Neural progenitor cell (in vitro differentiated cells): ENCODE data around the gene ZSCAN32. TPM values are rescaled to one million over a fixed set of nuclear protein-coding genes. Genes with fewer than 3 reads are reported as not detected.

Source experiments
- DNase-seq: peaks from one replicate; pipeline ENCODE4 v3.0.0-alpha.2; 2016; ENCODE audit warnings: low spot score
- H2AFZ ChIP-seq: fragments of 200-600 bp; sonication (generic); replicated peaks from 2 replicates; pipeline ENCODE4 v1.6.1; 2016; ENCODE audit warnings: antibody characterized with exemption
- H3F3A ChIP-seq: fragments of 200-600 bp; sonication (generic); 2 replicates; pipeline ENCODE4 v1.6.1; 2016; ENCODE audit warnings: antibody characterized with exemption, low read depth
- H3K27ac ChIP-seq: fragments of 200-600 bp; sonication (generic); 2 replicates; pipeline ENCODE4 v1.5.1; 2016; ENCODE audit warnings: mild to moderate bottlenecking
- H3K27me3 ChIP-seq: fragments of 200-600 bp; sonication (generic); 2 replicates; pipeline ENCODE4 v1.6.1; 2016; ENCODE audit warnings: mild to moderate bottlenecking, moderate library complexity
- H3K36me3 ChIP-seq: fragments of 200-600 bp; sonication (generic); 2 replicates; pipeline ENCODE4 v1.5.1; 2016
- H3K4me1 ChIP-seq: fragments of 200-600 bp; sonication (generic); 2 replicates; pipeline ENCODE4 v1.6.1; 2016; ENCODE audit warnings: mixed run types
- H3K4me2 ChIP-seq: fragments of 200-600 bp; sonication (generic); 2 replicates; pipeline ENCODE4 v1.6.1; 2016
- H3K4me3 ChIP-seq: fragments of 200-600 bp; sonication (generic); 2 replicates; pipeline ENCODE4 v1.5.1; 2016
- H3K79me2 ChIP-seq: fragments of 200-600 bp; sonication (generic); 2 replicates; pipeline ENCODE4 v1.6.1; 2016; ENCODE audit warnings: low read depth
- H3K9ac ChIP-seq: fragments of 200-600 bp; sonication (generic); 2 replicates; pipeline ENCODE4 v1.6.1; 2016
- H3K9me3 ChIP-seq: fragments of 200-600 bp; sonication (generic); 2 replicates; pipeline ENCODE4 v1.5.1; 2016; ENCODE audit warnings: low read depth
- H4K20me1 ChIP-seq: fragments of 200-600 bp; sonication (generic); 2 replicates; pipeline ENCODE4 v1.6.1; 2016; ENCODE audit warnings: low read depth
- H3K27ac Mint-ChIP-seq: 3 replicates; pipeline ENCODE4 v1.8.0; 2021; ENCODE audit warnings: mixed read lengths
- H3K27me3 Mint-ChIP-seq: 2 replicates; pipeline ENCODE4 v1.8.0; 2022; ENCODE audit warnings: low read depth, mild to moderate bottlenecking, inconsistent platforms, moderate library complexity, mixed read lengths; ENCODE audit not compliant: insufficient read depth
- H3K36me3 Mint-ChIP-seq: 3 replicates; pipeline ENCODE4 v1.8.0; 2021; ENCODE audit warnings: mixed read lengths
- H3K4me1 Mint-ChIP-seq: 3 replicates; pipeline ENCODE4 v1.8.0; 2021; ENCODE audit warnings: mixed read lengths
- H3K4me3 Mint-ChIP-seq: 3 replicates; pipeline ENCODE4 v1.8.0; 2021; ENCODE audit warnings: mild to moderate bottlenecking, moderate library complexity, mixed read lengths
- H3K9me3 Mint-ChIP-seq: 3 replicates; pipeline ENCODE4 v1.8.0; 2020; ENCODE audit warnings: mixed read lengths
- EZH2 ChIP-seq: fragments of 200-600 bp; sonication (generic); IDR thresholded peaks from 2 replicates; pipeline ENCODE4 v1.6.1; 2017; ENCODE audit warnings: antibody characterized with exemption, mild to moderate bottlenecking, moderate library complexity
- EZH2phosphoT487 ChIP-seq: fragments of 200-600 bp; sonication (generic); IDR thresholded peaks from 2 replicates; pipeline ENCODE4 v1.6.1; 2017; ENCODE audit warnings: antibody characterized with exemption
- total RNA-seq: library from RNA; depleted of rRNA; stranded (reverse); fragments of >200 nt; gene quantifications from 2 replicates; pipeline ENCODE4 v1.2.3, GENCODE V29; 2015; ENCODE audit warnings: low replicate concordance
- TF ChIP-seq, protein P1 (sequence below): fragments of 200-600 bp; sonication (generic); IDR thresholded peaks from 2 replicates; pipeline ENCODE4 v1.5.1; 2017; ENCODE audit warnings: antibody characterized with exemption, mild to moderate bottlenecking

Gene ZSCAN32
- total RNA-seq, 1 donor from 2014 or later = 15.8 TPM

DNA sequence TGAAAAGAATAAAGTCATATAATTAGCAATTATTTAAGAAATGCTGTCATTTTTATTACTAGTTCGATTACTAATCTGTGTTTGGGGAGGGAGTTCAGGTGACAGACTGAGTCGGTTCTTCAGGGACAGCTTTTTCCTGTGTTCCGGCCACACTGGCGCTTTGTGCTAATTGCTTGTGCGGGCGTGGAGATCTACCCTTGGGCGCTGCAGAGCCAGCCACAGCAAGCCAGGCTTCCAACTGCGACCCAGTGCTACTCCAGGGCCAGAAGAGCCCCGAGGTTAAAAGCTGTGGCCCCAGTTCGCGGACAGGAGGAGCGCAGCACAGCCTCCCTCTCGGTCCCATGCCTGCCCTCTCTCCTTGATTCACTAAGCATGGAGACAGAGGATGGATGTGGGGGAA is 51.6 kb downstream of the ZSCAN32 start:
- no peak overlapping the region for H3K9ac ChIP-seq
- Mint-ChIP-seq H3K4me3 (no peak overlapping the region), H3K27ac (no peak overlapping the region), H3K27me3 (peaks cover 6% of the 10 kb centered on the region), H3K36me3 (no peaks in the 10 kb centered on the region), H3K4me1 (no peaks in the 10 kb centered on the region), H3K9me3 (peaks cover 3% of the 10 kb centered on the region)
- H3F3A ChIP-seq = no peaks in the 10 kb centered on the region
- no peak for TF ChIP-seq EZH2phosphoT487
- TF ChIP-seq, protein P1, sequence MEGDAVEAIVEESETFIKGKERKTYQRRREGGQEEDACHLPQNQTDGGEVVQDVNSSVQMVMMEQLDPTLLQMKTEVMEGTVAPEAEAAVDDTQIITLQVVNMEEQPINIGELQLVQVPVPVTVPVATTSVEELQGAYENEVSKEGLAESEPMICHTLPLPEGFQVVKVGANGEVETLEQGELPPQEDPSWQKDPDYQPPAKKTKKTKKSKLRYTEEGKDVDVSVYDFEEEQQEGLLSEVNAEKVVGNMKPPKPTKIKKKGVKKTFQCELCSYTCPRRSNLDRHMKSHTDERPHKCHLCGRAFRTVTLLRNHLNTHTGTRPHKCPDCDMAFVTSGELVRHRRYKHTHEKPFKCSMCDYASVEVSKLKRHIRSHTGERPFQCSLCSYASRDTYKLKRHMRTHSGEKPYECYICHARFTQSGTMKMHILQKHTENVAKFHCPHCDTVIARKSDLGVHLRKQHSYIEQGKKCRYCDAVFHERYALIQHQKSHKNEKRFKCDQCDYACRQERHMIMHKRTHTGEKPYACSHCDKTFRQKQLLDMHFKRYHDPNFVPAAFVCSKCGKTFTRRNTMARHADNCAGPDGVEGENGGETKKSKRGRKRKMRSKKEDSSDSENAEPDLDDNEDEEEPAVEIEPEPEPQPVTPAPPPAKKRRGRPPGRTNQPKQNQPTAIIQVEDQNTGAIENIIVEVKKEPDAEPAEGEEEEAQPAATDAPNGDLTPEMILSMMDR = no peak
- TF ChIP-seq EZH2 = no peak
- H3K27me3 ChIP-seq = no peaks in the 10 kb centered on the region
- no peaks in the 10 kb centered on the region for H3K36me3 ChIP-seq
- H3K79me2 ChIP-seq = no peaks in the 10 kb centered on the region
- H3K27ac ChIP-seq = no peak overlapping the region
- no peak overlapping the region for H2AFZ ChIP-seq
- no peak overlapping the region for H3K4me3 ChIP-seq
- H4K20me1 ChIP-seq = no peaks in the 10 kb centered on the region
- no peak for DNase-seq
- H3K9me3 ChIP-seq = no peaks in the 10 kb centered on the region
- H3K4me1 ChIP-seq = no peaks in the 10 kb centered on the region
- H3K4me2 ChIP-seq = no peak overlapping the region

DNA sequence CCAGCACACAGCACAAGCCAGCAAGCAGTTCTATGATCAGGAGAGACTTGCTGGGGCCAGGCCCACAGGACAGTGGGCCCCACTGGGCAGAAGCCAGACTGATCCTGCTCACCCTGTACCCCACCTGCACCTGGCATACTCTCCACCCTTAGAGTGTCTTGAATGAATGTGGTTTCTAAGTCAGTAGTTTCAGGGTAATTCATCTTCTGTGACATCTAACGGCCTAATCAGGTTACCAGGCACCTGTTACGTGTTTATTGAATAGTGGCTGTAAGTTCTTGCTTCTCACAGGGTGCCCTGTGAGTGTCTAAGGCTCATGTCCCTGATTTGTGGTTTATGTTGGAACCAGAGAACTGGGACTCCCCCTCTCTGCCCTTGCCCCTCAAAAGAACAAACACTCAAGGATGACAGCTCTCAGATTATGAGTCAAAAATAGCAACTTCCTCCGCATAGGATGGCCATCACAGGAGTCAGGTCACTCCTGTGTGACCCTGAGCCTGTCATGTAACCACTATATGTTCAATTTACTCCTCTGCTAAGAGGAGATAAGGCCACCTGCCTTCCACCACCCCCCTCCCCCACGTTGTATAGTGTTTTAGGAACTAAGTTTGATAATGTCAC is 52.1 kb downstream of the ZSCAN32 start:
- H3K4me3 ChIP-seq = no peak overlapping the region
- H3K4me1 ChIP-seq = no peaks in the 10 kb centered on the region
- no peaks in the 10 kb centered on the region for H3F3A ChIP-seq
- H3K79me2 ChIP-seq = no peaks in the 10 kb centered on the region
- no peaks in the 10 kb centered on the region for H3K9me3 ChIP-seq
- H2AFZ ChIP-seq = no peak overlapping the region
- Mint-ChIP-seq H3K4me3 (no peak overlapping the region), H3K27me3 (peaks cover 6% of the 10 kb centered on the region), H3K36me3 (no peaks in the 10 kb centered on the region), H3K27ac (no peak overlapping the region), H3K9me3 (peaks cover 3% of the 10 kb centered on the region), H3K4me1 (no peaks in the 10 kb centered on the region)
- DNase-seq = no peak
- H3K36me3 ChIP-seq = no peaks in the 10 kb centered on the region
- no peaks in the 10 kb centered on the region for H3K27me3 ChIP-seq
- H4K20me1 ChIP-seq = no peaks in the 10 kb centered on the region
- no peak overlapping the region for H3K4me2 ChIP-seq
- no peak overlapping the region for H3K27ac ChIP-seq
- no peak overlapping the region for H3K9ac ChIP-seq
- TF ChIP-seq EZH2 = no peak
- TF ChIP-seq EZH2phosphoT487 = no peak
- TF ChIP-seq, protein P1 = no peak

DNA sequence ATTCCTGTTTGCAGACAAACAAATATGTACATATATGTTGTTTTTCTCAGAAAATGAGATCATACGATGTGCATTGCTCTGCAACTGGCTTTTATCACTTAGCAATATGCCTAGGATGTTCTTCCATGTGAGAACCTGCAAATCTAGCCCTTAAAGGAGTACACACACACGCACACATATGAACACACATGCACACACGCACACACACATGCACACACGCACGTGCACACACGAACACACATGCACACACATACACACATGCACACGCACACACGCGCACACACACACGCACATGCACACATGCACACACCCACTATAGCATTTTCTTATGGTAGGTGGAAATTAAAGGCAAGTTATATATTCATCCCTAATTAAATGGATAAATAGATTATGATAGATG is 53.2 kb downstream of the ZSCAN32 start:
- no peaks in the 10 kb centered on the region for H3K4me1 ChIP-seq
- H3F3A ChIP-seq = no peaks in the 10 kb centered on the region
- DNase-seq = no peak
- H3K36me3 Mint-ChIP-seq = no peaks in the 10 kb centered on the region
- H3K79me2 ChIP-seq = no peaks in the 10 kb centered on the region
- no peak overlapping the region for H3K4me3 ChIP-seq
- no peak overlapping the region for H3K27ac Mint-ChIP-seq
- H3K4me3 Mint-ChIP-seq = no peak overlapping the region
- H3K27me3 ChIP-seq = no peaks in the 10 kb centered on the region
- H3K9ac ChIP-seq = no peak overlapping the region
- H4K20me1 ChIP-seq = no peaks in the 10 kb centered on the region
- no peak for TF ChIP-seq EZH2
- TF ChIP-seq EZH2phosphoT487 = no peak
- TF ChIP-seq, protein P1 = no peak
- H3K9me3 ChIP-seq = no peaks in the 10 kb centered on the region
- peaks cover 6% of the 10 kb centered on the region for H3K27me3 Mint-ChIP-seq
- H3K27ac ChIP-seq = no peak overlapping the region
- H2AFZ ChIP-seq = no peak overlapping the region
- no peak overlapping the region for H3K4me2 ChIP-seq
- no peaks in the 10 kb centered on the region for H3K4me1 Mint-ChIP-seq
- H3K9me3 Mint-ChIP-seq = peaks cover 5% of the 10 kb centered on the region
- no peaks in the 10 kb centered on the region for H3K36me3 ChIP-seq
